Stimulated activated CD4-positive, alpha-beta T cell treated with anti-CD3 and anti-CD28 coated beads, Interleukin-4, amount 100 ng/mL, for 24 hours (primary cell): ENCODE measurements around the gene HES1.

Experiments used
- DNase-seq: peaks from one replicate; pipeline ENCODE4 v3.0.0-alpha.2; 2020

Gene HES1

DNA sequence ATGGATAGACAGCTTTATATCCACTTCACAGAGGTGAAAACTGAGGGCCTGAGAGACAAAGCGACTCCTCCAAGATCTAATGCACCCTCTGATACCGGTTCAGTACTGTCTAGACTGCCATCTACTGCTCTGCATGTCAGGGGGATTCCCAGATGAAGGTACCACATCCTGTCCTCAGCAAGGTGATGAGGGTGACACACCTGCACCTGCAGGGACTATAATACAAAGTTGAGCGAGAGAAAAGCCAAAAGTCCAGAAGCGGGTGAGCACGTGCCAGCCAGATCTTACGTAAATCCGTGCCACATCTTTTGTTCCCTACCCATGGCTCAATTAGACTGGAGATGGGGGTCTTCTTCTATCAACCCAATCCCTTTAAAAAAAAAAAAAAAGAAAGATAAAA lies 32.4 kb upstream of the HES1 start:
- peak; percentile 30 for DNase-seq

- no peak for DNase-seq
These were observed 31.8 kb upstream of the HES1 start for GRCh38 chr3:194103983-194104751.

DNA sequence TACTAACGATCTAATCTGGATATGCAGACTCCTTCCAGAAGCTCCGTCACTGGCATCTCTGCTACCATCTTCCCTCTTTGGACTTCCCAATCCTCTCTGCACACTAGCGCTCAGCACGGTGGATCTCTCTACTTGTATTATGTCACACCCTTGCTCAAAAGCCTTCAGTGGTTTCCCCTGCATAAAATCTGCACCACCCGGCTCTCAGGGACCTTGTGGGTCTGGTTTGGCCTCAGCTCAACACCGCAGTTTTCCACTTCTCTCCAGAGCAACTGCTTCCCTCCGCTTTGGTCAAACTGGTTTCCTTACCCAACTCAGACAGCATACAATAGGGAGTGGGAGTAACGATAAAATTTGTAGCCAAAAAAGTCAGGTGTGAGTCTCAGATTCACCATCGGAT lies 30.7 kb upstream of the HES1 start:
- DNase-seq = no peak

- DNase-seq = peak; percentile 47
These were observed 28.8 kb upstream of the HES1 start for GRCh38 chr3:194107107-194107506.

DNA sequence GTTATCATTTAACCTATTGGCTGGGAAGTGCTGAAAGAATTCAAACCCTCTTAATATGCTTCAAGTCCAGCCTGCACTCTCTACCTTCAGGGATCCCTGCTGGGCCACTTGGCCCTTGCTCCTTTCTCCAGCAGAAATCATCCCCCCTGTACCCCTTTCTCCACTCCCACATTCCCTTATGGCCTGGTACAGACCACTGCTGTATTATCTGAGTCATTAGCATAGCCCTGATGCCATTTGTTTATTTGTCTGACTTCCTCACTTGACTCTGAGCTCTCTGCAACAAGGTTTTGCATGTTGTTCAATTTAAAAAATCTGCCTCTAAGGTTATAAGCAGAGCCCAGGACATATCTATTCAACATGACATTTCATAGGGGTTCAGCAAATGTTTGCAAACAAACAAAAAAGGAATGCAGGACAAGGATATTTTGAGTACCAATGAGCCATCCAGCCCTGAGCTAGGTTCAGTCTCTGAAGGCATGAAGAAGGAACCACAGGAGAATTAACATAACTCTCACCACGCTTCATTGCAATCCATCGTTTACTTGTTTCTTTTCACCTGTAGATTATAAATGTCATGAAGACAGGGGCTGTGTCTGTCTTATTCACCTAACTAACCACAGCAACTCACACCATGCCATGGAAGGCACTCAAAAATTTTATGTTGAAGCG lies 26.6 kb upstream of the HES1 start:
- DNase-seq = no peak

- DNase-seq = no peak
These were observed 25.5 kb upstream of the HES1 start for GRCh38 chr3:194110483-194110882.

- DNase-seq = no peak
These were observed 24.6 kb upstream of the HES1 start for GRCh38 chr3:194111336-194111735.

DNA sequence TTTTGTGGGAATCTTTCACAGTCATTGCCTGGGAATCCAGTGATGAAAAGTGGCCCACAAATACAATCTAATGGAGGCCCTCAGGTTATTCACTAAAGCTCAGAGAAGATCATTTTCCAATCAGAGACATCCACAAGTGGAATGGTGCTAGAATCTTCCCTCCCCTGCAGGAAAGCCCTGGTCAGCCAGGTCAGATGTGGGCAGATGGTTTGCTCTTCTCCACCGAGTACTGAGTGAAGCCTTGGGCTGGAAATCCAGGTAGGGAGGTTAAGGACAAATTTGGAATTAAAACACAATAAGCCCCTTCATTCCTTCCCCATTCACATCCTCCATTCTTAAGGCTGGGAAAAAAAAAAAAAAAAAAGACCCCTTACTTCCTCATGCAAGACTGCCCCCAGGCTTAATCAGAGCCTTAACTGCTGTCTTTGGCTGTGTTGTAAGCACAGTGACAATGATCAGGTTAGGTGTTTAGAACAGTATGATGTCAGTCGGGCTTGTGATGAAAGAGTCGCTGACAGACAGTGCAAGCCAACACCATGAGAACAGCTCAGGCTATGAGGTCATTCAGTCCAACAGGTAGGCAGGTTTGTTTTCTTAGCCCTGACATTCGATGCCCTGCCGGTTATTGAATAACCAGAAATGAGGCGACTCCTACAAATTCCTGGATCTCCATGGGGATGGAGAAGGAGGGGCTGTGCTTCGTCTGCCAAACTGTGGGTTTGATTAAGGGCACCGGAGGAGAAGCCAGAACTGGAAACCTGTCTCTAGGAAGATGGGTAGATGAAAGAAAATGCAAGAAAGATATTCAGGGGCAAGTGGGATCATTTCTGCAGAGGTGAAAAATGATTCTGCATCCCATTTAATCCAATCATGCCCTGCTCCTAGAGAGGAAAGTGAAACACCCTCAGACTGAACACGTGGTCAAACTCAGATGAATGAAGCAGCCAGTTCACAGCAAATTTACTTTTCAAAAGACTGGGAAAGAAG lies 23.5 kb upstream of the HES1 start:
- no peak for DNase-seq

DNA sequence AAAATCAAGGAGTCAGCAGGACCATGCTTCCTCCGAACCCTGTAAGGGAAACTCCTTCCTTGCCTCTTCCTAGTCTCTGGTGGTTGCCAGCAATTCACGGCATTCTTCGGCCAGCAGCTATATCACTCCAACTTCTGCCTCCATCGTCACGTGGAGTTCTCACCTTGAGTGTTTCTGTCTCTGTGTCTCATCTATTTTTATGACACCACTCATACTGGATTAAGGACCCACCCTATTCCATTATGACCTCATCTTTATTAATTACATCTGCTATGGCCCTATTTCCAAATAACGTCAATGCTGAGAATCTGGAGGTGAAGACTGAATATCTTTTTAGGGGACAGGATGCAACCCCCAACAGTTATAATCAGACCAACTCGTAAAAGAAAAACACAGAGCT lies 21.8 kb upstream of the HES1 start:
- no peak for DNase-seq

DNA sequence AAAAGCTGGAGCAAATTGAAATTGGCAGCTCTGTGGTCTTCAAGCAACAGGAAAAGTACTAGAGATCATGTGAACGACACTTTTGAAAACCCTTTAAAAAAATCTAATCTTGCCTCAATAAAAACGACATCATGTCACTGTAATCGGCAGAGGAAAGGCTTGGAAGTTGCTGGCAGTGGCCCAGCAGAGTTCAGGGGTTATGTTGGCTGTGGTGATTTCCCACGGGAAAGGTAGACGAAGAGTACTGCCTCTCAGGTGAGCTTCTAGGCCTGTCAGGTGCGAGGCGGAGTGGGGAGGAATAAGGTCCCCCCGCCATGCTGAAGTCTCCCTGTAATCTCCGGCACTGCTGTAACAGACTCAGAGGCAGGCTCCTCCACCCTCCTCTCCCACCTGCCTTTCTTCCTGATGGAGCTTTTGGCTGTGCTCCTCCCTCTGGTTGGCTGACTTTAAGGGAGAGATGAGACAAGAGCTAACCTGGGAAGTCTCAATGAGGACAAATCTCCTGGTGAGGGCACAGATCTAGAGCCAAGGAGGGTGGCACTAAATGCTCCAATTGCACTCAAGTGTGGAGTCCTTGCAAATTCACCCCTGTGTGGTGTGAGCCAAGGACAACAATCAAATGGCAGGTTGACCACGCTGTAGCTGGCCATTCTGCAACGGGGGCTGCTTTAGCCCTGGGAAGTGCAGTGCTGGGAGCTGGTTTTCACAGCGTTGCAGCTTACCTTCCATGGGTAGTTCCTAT lies 18.7 kb upstream of the HES1 start:
- no peak for DNase-seq

- DNase-seq = no peak
These were observed 17.0 kb upstream of the HES1 start for GRCh38 chr3:194118920-194119319.

DNA sequence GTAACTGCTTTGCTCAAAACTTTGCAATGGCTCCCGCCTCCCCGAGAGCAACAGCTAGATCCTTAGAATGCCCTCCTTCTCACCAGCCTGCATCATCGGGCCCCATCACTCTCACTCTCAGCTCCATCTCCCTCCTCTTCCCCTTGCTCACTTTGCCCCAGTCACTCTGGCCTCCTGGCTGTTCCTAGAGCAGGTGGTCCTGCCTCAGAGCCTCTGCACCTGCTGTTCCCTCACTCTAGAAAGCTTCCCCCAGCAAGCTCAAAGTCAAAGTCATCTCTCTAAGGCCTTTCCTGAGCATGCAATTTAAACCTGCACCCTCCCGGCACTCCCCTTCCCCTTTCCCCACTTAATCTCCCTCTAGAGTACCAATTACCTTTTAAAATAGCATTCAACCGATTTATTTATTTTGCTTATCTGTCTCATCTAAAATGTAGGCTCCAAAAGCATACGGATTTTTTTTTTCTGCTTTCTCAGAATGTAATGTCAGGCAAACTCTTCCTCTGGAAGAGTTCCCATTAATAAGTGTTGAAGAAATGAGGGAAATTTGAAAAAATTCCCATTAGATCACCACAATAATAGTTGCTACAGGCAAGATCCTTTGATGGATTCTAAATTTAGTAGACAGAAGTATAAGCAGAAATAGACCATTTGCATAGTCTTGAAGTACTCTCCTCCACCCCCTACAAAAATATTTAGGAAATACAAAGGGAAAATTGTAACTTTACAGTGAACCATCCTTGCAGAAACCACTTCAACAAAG lies 15.9 kb upstream of the HES1 start:
- DNase-seq = no peak

GRCh38 chr3:194120789-194121770 lies 14.9 kb upstream of the HES1 start:
- no peak for DNase-seq

DNA sequence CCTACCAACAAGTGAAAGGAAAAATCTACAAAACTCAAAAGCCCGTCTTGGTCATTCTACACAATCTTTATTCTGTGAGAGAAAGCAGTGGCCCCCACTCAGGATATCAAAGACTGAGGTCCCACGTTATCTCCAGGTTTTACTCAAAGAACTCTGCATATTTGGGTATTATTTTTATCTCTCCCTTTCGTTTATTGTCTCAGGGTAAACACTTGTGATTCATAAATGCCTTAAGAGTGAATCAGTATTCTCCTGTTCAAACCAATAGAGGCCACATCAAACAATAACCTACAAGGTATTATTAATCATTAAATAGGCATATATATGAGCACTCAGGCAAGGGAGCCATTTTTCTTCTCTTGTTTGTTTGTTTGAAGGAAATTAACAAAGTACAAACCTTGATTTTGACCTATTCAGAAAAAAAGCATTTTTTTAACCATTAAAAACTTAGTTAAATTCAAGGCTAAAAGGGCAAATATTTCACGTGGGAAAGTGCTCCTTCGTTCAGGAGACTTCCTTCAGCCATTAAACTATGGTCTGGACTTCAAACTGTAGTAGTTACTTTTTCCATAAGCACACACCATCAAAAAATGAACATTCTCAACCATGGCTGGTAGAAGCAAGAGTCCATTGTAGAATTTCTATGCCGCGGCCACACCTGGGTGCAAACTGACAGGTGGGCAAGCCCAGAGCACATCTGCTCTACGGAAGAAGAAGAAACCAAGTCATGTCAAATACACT lies 13.9 kb upstream of the HES1 start:
- no peak for DNase-seq

DNA sequence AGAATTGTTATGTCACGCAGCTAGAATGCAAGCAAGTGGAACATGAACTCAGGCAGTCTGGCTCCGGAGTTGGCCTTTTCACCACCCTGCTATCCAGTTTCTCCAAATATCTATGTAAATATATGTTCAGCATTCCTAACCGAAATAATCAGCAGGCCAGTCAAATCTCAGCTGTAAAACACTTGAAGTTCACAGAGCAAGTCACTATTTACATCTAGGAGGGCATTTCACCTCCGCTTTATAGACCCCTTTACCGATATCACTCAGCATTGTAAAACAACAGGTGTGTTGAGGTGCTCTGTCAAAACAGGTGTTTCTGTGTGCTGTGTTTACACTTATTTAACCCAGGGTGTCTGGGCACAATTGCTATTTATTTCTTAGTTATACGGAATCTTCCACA lies 12.2 kb upstream of the HES1 start:
- DNase-seq = no peak

DNA sequence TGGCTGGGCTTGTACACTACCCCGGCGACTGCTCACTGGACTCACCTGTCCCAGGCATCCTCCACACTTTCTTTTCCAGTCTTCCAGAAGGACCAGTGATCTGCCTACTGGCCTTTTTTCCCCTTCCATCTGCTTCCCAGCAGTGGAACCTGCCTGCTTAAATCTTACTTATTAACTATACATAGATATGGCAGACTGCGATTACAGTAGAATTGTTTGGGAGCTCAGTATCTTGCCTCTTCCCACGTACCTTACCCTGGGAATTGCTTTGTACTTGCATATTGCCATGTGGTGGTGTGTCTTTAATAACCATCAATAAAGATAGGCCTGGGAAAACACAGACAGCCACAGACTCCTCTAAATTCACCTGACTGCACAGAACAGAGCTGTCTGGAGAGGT lies 11.8 kb upstream of the HES1 start:
- DNase-seq = no peak

DNA sequence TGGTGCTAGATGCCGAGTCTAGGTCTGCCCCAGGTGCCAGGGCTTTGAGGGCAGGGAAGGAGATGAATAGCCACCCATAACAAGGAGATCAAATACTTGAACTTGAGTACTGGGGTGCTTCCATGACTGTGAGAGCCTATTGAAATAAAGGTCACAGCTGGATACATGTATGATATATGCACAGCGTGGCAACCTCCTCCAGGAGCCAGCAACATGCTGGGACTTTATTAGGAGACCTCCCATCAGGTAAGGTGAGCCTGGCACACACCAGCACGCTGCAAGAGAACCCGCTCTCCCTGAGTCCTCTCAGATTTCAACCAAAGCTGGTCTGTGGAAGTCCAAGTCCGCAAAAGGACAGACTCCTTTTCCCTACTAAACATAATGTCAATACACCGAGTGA lies 10.5 kb upstream of the HES1 start:
- DNase-seq = no peak

DNA sequence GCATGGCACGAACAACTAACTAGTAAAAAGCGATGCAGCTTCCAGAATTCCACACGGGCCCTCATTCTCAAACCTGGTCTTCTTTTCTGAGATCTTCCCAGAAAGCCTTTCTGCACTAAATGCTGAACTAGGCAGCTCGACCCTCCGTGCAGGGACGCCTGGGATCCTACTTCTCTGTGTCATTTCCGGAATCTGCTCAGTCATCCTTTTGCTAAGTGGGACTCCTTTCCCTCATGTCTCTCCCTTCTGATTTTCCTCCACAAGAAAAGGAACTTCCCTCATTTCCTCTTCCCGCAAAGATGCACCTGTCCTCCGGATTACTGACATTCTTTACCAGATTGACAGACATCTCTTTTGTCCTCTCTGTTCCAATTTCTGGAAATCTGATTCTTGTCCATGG lies 9.2 kb upstream of the HES1 start:
- no peak for DNase-seq

DNA sequence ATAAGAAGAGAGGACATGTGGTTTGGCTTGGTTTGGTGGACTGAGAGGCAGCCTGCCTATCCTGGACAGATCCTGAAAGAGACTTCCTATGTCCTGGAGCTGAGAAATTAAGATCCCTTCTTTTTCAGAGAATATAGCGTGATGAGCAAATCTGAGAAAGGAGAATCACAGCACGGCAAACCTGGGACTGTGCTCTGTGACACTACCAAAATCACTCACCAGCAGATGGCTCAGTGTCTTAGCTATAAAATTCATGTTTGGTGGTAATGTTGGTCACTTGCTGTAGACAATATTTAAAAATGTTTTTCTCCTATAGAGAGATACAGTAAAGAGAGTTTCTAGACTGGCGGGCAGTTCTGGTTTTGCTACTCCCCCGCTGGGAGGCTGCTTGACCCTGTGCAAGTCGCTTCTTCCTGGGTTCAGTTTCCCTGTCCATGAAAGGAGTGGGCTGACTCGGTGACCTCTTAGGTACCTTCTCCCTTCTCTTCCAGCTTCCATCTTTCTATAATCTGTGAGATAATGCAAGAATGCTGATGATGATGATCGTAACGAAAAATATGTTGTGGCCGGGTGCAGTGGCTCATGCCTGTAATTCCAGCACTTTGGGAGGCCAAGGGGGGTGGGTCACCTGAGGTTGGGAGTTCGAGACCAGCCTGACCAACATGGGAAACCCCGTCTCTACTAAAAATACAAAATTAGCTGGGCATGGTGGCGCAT lies 7.6 kb upstream of the HES1 start:
- DNase-seq = no peak
